Bronchial epithelial cell (primary cell): ENCODE measurements around the gene HS1BP3. TPM values are rescaled to one million over a fixed set of nuclear protein-coding genes. Genes with fewer than 3 reads are reported as not detected.

Experiments used
- DNase-seq: peaks from one replicate; pipeline ENCODE4 v3.0.0-alpha.2; 2010; ENCODE audit warnings: low read depth
- FAIRE-seq: peaks from 2 replicates; lab custom pipeline; 2011; peaks lifted over from hg19 to GRCh38; lab: Jason Lieb, UNC
- H3K27me3 ChIP-seq: 2 replicates; pipeline ENCODE4 v1.5.1; 2011; ENCODE audit warnings: low read length; ENCODE audit not compliant: control insufficient read depth, insufficient read depth
- H3K36me3 ChIP-seq: 2 replicates; pipeline ENCODE4 v1.5.1; 2011; ENCODE audit warnings: low read length; ENCODE audit not compliant: control insufficient read depth, insufficient read depth
- H3K4me3 ChIP-seq: 2 replicates; pipeline ENCODE4 v1.5.1; 2011; ENCODE audit warnings: mild to moderate bottlenecking, low read depth, low read length, control low read depth
- total RNA-seq: library from RNA; depleted of rRNA; stranded (reverse); fragments of >200 nt; gene quantifications from 2 replicates; pipeline ENCODE4 v1.2.1, GENCODE V29; 2014
- TF ChIP-seq, protein P1 (sequence below): IDR thresholded peaks from 2 replicates; pipeline ENCODE4 v1.5.1; 2011; ENCODE audit warnings: mild to moderate bottlenecking, moderate library complexity, low read length, control low read depth, inconsistent platforms; ENCODE audit not compliant: insufficient read depth, severe bottlenecking

The HS1BP3 gene
- total RNA-seq, 1 donor from 2014 or later: 27.6 TPM

DNA sequence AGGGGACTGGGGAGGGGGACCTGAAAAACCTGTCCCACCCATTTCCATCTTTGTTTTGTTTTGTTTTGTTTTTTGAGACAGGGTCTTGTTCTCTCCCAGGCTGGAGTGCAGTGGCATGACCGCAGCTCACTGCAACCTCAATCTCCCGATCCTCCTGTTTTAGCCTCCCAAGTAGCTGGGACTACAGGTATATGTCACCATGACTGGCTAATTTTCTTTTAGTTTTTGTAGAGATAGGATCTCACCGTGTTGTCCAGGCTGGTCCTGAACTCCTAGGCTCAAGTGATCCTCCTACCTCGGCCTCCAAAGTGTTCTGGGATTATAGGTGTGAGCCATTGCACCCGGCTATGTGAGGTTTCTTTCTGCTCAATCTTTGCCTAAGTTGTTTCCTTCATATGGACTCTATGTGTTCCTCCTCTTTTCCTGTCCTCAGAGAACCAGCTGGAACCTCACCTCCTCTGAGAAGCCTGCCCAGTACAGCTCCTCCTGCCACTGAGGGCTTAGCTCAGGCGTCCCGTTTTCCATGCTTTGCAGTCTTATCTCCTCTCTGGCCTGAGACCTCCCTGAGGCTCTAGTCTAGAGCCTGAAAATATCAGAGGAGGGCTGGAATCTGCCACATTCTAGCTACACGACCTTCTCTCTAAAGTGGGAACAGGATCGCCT is 74.8 kb downstream of the HS1BP3 start:
- DNase-seq (no peak), FAIRE-seq (no peak)
- TF ChIP-seq, protein P1, sequence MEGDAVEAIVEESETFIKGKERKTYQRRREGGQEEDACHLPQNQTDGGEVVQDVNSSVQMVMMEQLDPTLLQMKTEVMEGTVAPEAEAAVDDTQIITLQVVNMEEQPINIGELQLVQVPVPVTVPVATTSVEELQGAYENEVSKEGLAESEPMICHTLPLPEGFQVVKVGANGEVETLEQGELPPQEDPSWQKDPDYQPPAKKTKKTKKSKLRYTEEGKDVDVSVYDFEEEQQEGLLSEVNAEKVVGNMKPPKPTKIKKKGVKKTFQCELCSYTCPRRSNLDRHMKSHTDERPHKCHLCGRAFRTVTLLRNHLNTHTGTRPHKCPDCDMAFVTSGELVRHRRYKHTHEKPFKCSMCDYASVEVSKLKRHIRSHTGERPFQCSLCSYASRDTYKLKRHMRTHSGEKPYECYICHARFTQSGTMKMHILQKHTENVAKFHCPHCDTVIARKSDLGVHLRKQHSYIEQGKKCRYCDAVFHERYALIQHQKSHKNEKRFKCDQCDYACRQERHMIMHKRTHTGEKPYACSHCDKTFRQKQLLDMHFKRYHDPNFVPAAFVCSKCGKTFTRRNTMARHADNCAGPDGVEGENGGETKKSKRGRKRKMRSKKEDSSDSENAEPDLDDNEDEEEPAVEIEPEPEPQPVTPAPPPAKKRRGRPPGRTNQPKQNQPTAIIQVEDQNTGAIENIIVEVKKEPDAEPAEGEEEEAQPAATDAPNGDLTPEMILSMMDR: no peak
- H3K4me3 ChIP-seq: no peak overlapping the region
- no peaks in the 10 kb centered on the region for H3K36me3 ChIP-seq
- H3K27me3 ChIP-seq: no peaks in the 10 kb centered on the region

DNA sequence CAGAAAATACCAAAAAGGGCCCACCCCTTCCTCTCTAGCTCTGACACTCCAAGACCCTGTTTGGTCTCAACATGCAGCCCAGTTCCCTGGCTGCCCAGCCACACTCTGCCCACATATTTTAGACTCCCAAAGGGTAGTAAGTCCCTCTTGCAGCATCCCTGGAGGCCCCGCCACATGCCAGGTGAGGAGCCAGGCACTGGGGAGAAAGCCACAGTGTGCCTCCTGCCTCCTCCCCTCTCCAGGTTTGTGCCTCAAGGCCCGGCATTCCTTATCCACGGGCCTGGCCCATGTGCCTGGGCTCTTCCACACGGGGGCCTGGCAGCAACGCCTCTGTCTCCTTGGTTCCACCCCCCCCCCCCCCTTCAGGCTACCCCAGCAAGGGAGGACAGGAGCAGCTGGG is 75.5 kb downstream of the HS1BP3 start:
- no peaks in the 10 kb centered on the region for H3K36me3 ChIP-seq
- FAIRE-seq: no peak
- DNase-seq: no peak
- no peaks in the 10 kb centered on the region for H3K27me3 ChIP-seq
- no peak overlapping the region for H3K4me3 ChIP-seq
- TF ChIP-seq, protein P1: no peak

DNA sequence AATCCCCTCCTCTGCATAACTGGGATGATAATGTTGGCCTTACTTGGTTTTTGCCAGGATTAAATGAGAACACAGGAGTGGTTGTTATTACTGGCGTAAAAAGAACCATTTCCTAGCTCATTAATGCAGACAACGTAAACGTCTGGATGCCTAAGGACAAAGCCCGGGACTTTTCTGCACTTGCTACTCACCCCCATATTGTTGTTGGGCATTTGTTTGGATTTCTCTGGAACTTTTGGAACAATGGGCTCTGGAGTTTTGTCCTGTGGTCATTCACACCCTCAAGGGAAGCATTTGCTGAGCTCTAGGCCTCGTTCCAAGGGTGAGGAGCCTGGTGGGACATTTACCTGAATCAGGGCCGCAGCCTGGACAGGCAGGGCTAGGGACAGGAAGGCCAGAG is 76.0 kb downstream of the HS1BP3 start:
- H3K36me3 ChIP-seq: no peaks in the 10 kb centered on the region
- FAIRE-seq: no peak

DNA sequence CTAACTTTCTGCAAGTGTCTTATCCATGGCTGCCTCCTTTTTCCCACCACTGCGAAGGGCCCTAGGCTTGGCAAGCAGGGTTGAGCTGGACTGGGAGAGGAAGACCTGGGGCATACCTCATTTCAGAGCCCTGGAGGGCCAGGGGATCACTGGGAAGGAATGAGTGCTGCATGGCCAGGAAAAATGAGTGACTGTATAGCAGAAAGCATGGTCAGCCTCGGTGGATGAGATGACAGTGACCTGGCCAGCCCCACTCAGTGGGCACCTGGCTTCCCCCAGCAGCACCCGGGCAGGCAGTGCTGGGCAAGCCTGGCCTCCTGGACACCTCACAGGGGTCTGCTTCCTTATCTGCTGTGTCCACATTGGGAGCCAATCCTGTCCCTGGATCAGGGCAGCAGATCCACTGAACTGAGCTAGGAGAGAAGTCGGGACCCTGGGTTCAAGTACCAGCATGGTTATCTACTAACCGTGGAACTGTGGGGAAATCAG is 76.4 kb downstream of the HS1BP3 start:
- TF ChIP-seq, protein P1: no peak
- DNase-seq: no peak
- FAIRE-seq: no peak
- Histone ChIP-seq H3K36me3 (no peaks in the 10 kb centered on the region), H3K4me3 (no peak overlapping the region), H3K27me3 (no peaks in the 10 kb centered on the region)

More for the DNA sequence above, 76.0 kb downstream of the HS1BP3 start:
- DNase-seq: no peak
- TF ChIP-seq, protein P1: no peak
- H3K27me3 ChIP-seq: no peaks in the 10 kb centered on the region
- no peak overlapping the region for H3K4me3 ChIP-seq

DNA sequence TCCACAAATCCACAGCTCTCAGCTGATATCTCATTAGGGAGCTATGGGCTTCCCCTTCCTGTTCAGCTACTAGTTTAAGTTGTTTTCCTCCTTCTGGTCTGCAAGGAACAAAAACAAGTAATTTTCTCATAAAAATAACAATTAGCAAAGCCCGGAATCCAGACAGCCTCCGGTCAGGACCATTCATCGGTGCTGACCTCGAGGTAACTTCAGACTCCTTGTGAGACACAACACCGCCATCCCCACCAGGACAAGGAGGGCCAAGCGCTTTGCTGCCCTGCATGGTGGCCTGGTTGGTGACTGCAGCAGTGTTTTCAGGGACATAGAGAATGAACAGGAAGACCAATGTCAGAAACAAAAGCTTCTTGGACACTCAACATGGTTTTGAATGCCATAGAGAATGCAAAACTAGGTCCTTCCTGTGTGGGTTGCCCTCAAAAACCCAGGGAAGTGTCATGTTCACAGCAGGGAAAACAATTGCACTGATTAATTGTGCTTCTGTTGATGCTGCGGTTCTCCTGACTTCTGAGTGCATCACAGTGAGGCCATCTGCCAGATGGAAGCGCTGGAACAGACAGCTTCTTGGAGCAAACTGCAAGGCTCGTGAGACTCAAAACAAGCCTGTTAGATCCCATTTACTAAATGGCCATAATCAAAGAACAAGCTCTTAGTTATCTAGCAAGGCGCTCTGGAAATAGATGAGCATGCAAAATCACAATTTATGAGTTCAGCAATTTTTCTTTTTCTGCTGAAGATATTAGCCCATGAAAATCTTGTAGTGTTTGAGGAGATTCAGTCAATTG is 77.1 kb downstream of the HS1BP3 start:
- Histone ChIP-seq H3K36me3 (no peaks in the 10 kb centered on the region), H3K27me3 (no peaks in the 10 kb centered on the region), H3K4me3 (no peak overlapping the region)
- TF ChIP-seq, protein P1: no peak
- DNase-seq (no peak), FAIRE-seq (no peak)
